Activated CD4-positive, alpha-beta memory T cell treated with anti-CD3 and anti-CD28 coated beads for 36 hours (primary cell): ENCODE measurements around the gene CFAP210. TPM values are rescaled to one million over a fixed set of nuclear protein-coding genes. Genes with fewer than 3 reads are reported as not detected.
A peak's percentile ranks its signal among the peaks of the same experiment; 100 is the strongest.

Experiments
- CTCF ChIA-PET: fragments of 350-600 bp; sonication (Branson Sonifier 250); formaldehyde crosslinking; loops from one replicate; lab custom pipeline; 2021; ENCODE audit warnings: antibody characterized with exemption, inconsistent platforms; lab: Charles Lee
- POLR2A ChIA-PET: fragments of 350-600 bp; sonication (Branson Sonifier 250); formaldehyde crosslinking; loops from one replicate; lab custom pipeline; 2021; ENCODE audit warnings: antibody characterized with exemption; lab: Charles Lee
- DNase-seq: peaks from one replicate; pipeline ENCODE4 v3.0.0-alpha.2; 2020
- H3K27ac Mint-ChIP-seq: one replicate; pipeline ENCODE4 v1.8.0; 2021; ENCODE audit warnings: mixed read lengths
- H3K27me3 Mint-ChIP-seq: one replicate; pipeline ENCODE4 v1.8.0; 2021; ENCODE audit warnings: mixed read lengths
- H3K36me3 Mint-ChIP-seq: one replicate; pipeline ENCODE4 v1.8.0; 2021; ENCODE audit warnings: mixed read lengths
- H3K4me1 Mint-ChIP-seq: one replicate; pipeline ENCODE4 v1.8.0; 2021; ENCODE audit warnings: low read depth, mixed read lengths
- H3K4me3 Mint-ChIP-seq: one replicate; pipeline ENCODE4 v1.8.0; 2021; ENCODE audit warnings: mild to moderate bottlenecking, mixed read lengths
- H3K9me3 Mint-ChIP-seq: one replicate; pipeline ENCODE4 v1.8.0; 2021; ENCODE audit warnings: mixed read lengths
- intact Hi-C: fragments of 100-400 bp; cut with micrococcal nuclease; formaldehyde crosslinking; loops from one replicate; pipeline ENCODE4 v1.15.1; 2023
- total RNA-seq, 2 experiments: library from RNA; stranded (reverse); gene quantifications; one replicate each; pipeline ENCODE4 v1.2.3, GENCODE V29; 2021

CFAP210 gene, protein sequence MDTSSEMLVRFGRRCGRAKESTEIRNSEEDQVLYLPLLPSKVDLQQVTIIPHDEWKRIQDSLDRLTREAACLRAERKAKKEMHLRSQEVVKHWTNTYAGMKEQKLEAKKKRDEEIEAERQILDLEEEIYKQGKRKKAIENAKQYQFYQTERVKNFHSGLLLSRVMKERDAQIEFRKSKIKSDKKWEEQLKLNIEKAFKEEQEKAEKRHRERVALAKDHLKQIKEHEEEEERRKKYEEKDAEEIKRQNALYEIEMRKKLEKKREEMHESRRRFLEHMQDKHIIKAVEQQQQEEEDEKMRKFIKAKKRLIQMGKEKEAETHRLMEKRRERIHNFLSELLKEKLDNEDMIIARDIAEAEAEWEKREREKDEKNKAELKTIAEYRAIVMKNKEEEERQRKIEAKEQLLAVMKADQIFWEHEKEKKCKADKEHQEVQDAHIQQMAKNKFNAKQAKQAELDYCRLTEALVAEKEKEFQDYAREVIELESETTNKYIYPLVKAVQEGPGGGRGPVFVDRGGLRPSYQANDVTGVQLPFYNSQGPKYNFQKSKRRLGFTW
- not detected for total RNA-seq

- Mint-ChIP-seq H3K27me3 (peaks cover 6% of the 10 kb centered on the region), H3K36me3 (peaks cover 20% of the 10 kb centered on the region), H3K4me1 (peaks cover 16% of the 10 kb centered on the region), H3K4me3 (peak within 1 kb of the TSS; percentile 90), H3K9me3 (peaks cover 15% of the 10 kb centered on the region), H3K27ac (peak within 1 kb of the TSS; percentile 68)
- DNase-seq: peak; percentile 99
- POLR2A ChIA-PET: interaction anchor here (0.7 to 1.6 kb wide), 3 partner anchors 11 to 109 kb away, joined by 3 to 9 read pairs (median 4); partner anchors contain the start of gene SSB
- CTCF ChIA-PET: interaction anchor here (0.6 to 1.8 kb wide), 3 partner anchors 11 to 41 kb away, joined by 3 to 7 read pairs (median 3); no protein-coding TSS in a partner anchor
- intact Hi-C loops: loop anchor here (1.0 to 5.0 kb wide), 5 partner anchors 11 to 168 kb away; partner anchors contain the start of genes PPIG, SSB and UBR3
Observed at GRCh38 chr2:169694113-169694893, at the start of gene CFAP210, which contains the start of gene PHOSPHO2. TSS of gene CFAP210 (minus strand) at chr2:169694405. CDS start at chr2:169694327, 78 bp downstream. TSS of gene PHOSPHO2 (plus strand) at chr2:169694469. CDS start at chr2:169700972, 6,503 bp downstream.

- CTCF ChIA-PET: no interaction called here
- intact Hi-C loops: no loop called here
- no peak for DNase-seq
- POLR2A ChIA-PET: no interaction called here
- no peaks in the 10 kb centered on the region for H3K4me1 Mint-ChIP-seq
- H3K27ac Mint-ChIP-seq: no peak overlapping the region
- H3K36me3 Mint-ChIP-seq: peaks cover 2% of the 10 kb centered on the region
- H3K4me3 Mint-ChIP-seq: no peak overlapping the region
- H3K9me3 Mint-ChIP-seq: no peaks in the 10 kb centered on the region
- H3K27me3 Mint-ChIP-seq: no peaks in the 10 kb centered on the region
Observed at GRCh38 chr2:169743549-169743948, 49.3 kb upstream of the CFAP210 start.

DNA sequence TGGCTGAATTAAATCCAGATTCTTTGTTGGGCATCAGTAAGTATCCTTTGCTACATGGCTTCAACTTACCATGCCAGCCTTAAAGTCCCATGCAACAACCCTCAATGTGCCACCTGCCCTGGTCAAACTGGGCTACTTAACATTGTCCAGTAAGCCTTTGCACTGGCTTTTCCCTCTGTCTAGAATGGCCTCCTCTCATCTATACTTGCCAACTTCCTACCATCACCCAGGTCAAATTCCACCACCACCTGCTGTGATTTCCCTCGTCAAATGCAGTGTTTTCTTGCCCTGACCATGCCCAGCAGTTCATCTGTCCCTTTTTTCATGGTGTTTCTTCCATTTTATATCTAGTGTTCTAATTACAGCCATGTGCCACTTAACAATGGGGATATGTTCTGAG lies 45.1 kb upstream of the CFAP210 start:
- Mint-ChIP-seq H3K4me1 (no peaks in the 10 kb centered on the region), H3K4me3 (no peak overlapping the region), H3K36me3 (peaks cover 2% of the 10 kb centered on the region), H3K27me3 (peaks cover 16% of the 10 kb centered on the region), H3K9me3 (no peaks in the 10 kb centered on the region), H3K27ac (no peak overlapping the region)
- CTCF ChIA-PET: no interaction called here
- POLR2A ChIA-PET: no interaction called here
- DNase-seq: no peak
- intact Hi-C loops: no loop called here

- Mint-ChIP-seq H3K4me1 (no peaks in the 10 kb centered on the region), H3K27me3 (peaks cover 16% of the 10 kb centered on the region), H3K27ac (no peak overlapping the region), H3K36me3 (no peaks in the 10 kb centered on the region), H3K4me3 (no peak overlapping the region), H3K9me3 (no peaks in the 10 kb centered on the region)
- intact Hi-C loops: no loop called here
- ChIA-PET CTCF (no interaction called here), POLR2A (no interaction called here)
- DNase-seq: no peak
Observed at GRCh38 chr2:169738566-169739229, 44.5 kb upstream of the CFAP210 start.

DNA sequence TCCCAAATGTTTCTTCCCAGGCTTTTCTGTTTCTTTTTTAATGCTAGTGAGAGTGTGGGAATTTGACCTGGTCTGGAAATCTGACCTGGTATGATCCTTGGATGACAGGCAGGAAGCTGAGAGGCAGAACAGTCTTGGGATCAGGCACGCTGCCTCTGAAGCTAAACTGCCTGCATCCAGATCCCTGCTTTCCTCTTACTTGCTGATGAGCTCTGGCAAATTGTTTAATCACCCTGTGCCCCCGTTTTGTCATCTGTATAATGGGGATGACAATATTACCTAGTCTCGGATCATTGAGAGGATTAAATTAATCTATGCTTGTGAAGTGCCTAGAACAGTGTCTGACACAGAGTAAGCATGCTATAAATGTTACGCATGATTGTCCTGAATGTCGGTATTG lies 42.7 kb upstream of the CFAP210 start:
- Mint-ChIP-seq H3K4me3 (no peak overlapping the region), H3K4me1 (peaks cover 3% of the 10 kb centered on the region), H3K9me3 (no peaks in the 10 kb centered on the region), H3K36me3 (no peaks in the 10 kb centered on the region), H3K27ac (no peak overlapping the region), H3K27me3 (peaks cover 30% of the 10 kb centered on the region)
- POLR2A ChIA-PET: no interaction called here
- DNase-seq: no peak
- CTCF ChIA-PET: no interaction called here
- intact Hi-C loops: no loop called here

DNA sequence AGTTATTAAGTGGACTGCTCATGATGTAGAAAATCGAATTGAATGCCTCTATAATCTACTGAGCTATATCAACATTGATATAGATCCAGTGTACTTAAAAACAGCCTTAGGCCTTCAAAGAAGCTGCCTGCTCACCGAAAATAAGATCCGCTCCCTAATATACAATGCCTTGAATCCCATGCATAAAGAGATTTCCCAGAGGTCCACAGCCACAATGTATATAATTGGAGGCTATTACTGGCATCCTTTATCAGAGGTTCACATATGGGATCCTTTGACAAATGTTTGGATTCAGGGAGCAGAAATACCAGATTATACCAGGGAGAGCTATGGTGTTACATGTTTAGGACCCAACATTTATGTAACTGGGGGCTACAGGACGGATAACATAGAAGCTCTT lies 41.4 kb upstream of the CFAP210 start:
- no peak for DNase-seq
- intact Hi-C loops: no loop called here
- no peak overlapping the region for H3K27ac Mint-ChIP-seq
- H3K27me3 Mint-ChIP-seq: peaks cover 31% of the 10 kb centered on the region
- H3K4me1 Mint-ChIP-seq: peaks cover 3% of the 10 kb centered on the region
- POLR2A ChIA-PET: no interaction called here
- no peaks in the 10 kb centered on the region for H3K36me3 Mint-ChIP-seq
- no peaks in the 10 kb centered on the region for H3K9me3 Mint-ChIP-seq
- no peak overlapping the region for H3K4me3 Mint-ChIP-seq
- CTCF ChIA-PET: no interaction called here

DNA sequence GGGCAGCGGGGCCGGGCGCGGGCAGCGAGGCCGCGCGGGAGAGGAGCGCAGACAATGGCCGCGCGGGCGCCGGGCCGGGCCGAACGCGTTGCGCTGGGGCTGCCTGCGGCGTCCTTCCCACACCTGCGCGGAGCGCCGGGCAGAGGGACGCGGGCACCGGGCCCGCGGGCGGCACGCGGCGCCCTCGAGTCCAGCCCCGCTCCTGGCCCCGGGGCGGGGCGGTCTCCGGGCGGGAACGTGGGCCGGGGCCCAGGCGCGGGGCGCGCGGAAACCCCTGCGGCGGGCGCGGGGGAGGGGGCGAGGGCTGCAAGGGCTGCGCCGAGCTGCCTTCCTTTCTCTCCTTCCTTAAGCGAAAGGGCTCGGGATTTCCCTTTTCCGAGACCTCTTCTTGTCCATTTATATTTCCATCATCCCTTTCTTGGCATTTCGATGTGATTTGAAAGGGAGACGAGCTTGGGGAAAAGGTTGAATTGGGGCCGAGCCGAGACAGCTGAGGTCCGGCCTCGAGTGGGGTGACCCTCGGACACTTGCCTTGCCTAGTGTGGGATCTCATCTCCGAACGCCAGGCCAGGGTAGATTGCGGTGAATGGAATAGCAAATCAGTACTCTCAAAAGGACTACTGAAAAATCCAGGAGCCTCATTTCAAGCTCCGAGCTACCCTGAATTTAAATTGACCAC lies 40.1 kb upstream of the CFAP210 start:
- Mint-ChIP-seq H3K4me1 (peaks cover 3% of the 10 kb centered on the region), H3K27ac (no peak overlapping the region), H3K27me3 (peaks cover 31% of the 10 kb centered on the region), H3K9me3 (no peaks in the 10 kb centered on the region), H3K4me3 (peak overlapping the region; percentile 61), H3K36me3 (no peaks in the 10 kb centered on the region)
- intact Hi-C loops: no loop called here
- DNase-seq: peak; percentile 28
- ChIA-PET CTCF (interaction anchor here (1.0 kb wide), 1 partner anchor 8 kb away, joined by 4 read pairs; no protein-coding TSS in a partner anchor), POLR2A (no interaction called here)

DNA sequence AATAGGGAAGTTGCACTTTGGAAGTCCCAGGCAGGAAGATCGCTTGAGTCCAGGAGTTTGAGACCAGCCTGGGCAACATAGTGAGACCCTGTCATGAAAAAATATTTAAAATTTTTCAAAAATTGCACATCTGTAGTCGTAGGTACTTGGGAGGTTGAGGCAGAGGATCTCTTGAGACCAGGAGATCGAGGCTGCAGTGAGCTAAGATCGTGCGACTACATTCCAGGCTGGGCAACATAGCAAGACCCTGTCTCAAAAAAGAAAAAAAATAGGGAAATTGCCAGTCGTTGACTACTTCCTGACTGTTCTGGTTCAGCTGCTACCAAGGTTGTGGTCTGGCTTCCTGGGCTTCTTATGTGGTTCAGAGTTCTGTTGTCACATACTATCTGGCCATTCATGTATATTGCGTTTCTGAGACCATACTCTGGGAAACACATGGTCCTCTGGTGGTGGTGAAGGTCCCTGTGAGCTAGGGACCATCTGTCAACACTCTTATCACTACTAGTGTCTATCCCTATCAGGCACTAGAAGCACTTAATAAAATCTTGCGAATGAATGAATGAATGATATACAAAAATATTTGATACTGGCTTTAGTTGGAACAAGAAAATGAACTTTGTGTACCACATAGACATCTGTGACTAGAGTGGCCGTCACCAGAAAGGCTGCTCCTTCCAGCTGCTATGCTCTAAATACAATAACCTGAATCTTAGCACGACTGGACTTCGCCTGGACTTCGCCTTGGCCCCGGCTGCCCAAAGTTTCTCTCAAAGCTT lies 38.6 kb upstream of the CFAP210 start:
- intact Hi-C loops: loop anchor here (2.0 kb wide), 1 partner anchor 66 kb away; the partner anchor contains the start of gene SSB
- ChIA-PET POLR2A (no interaction called here), CTCF (interaction anchor here (1.0 kb wide), 1 partner anchor 9 kb away, joined by 4 read pairs; no protein-coding TSS in a partner anchor)

GRCh38 chr2:169732075-169732474 lies 37.9 kb upstream of the CFAP210 start:
- H3K4me3 Mint-ChIP-seq: no peak overlapping the region
- no peaks in the 10 kb centered on the region for H3K36me3 Mint-ChIP-seq
- CTCF ChIA-PET: no interaction called here

More for the DNA sequence above, 38.6 kb upstream of the CFAP210 start:
- no peak overlapping the region for H3K4me3 Mint-ChIP-seq
- H3K9me3 Mint-ChIP-seq: no peaks in the 10 kb centered on the region
- no peak overlapping the region for H3K27ac Mint-ChIP-seq
- DNase-seq: no peak
- peaks cover 3% of the 10 kb centered on the region for H3K4me1 Mint-ChIP-seq
- peaks cover 31% of the 10 kb centered on the region for H3K27me3 Mint-ChIP-seq
- no peaks in the 10 kb centered on the region for H3K36me3 Mint-ChIP-seq

GRCh38 chr2:169729274-169729605 lies 35.0 kb upstream of the CFAP210 start:
- H3K4me1 Mint-ChIP-seq: peaks cover 3% of the 10 kb centered on the region
- H3K27ac Mint-ChIP-seq: no peak overlapping the region
- DNase-seq: no peak
- H3K27me3 Mint-ChIP-seq: peaks cover 14% of the 10 kb centered on the region
- CTCF ChIA-PET: no interaction called here
- H3K9me3 Mint-ChIP-seq: no peaks in the 10 kb centered on the region
- no peaks in the 10 kb centered on the region for H3K36me3 Mint-ChIP-seq
- intact Hi-C loops: no loop called here
- POLR2A ChIA-PET: no interaction called here
- no peak overlapping the region for H3K4me3 Mint-ChIP-seq

More at GRCh38 chr2:169732075-169732474, 37.9 kb upstream of the CFAP210 start:
- H3K27ac Mint-ChIP-seq: no peak overlapping the region
- POLR2A ChIA-PET: no interaction called here
- intact Hi-C loops: loop anchor here (2.0 kb wide), 1 partner anchor 67 kb away; the partner anchor contains the start of gene SSB
- H3K9me3 Mint-ChIP-seq: no peaks in the 10 kb centered on the region
- H3K4me1 Mint-ChIP-seq: peaks cover 3% of the 10 kb centered on the region
- no peak for DNase-seq
- peaks cover 31% of the 10 kb centered on the region for H3K27me3 Mint-ChIP-seq
